Tongue (tissue), 2 donors: ENCODE results near the gene DACT2. TPM values are rescaled to one million over a fixed set of nuclear protein-coding genes. Genes with fewer than 3 reads are reported as not detected.
A peak's percentile ranks its signal among the peaks of the same experiment; 100 is the strongest.
"Not testable (repeated sequence)": the region's sequence is repeated elsewhere in the genome, so short reads cannot be mapped to it uniquely, and the experiment has no call there.

ENCODE experiments used
- DNase-seq: peaks from one replicate; pipeline ENCODE4 v3.0.0-alpha.2; 2015
- total RNA-seq: library from RNA; depleted of rRNA; stranded (reverse); fragments of >200 nt; gene quantifications from one replicate; pipeline ENCODE4 v1.2.3, GENCODE V29; 2014

The DACT2 gene
- total RNA-seq, 1 donor from 2014 or later, result 2.4 TPM

DNA sequence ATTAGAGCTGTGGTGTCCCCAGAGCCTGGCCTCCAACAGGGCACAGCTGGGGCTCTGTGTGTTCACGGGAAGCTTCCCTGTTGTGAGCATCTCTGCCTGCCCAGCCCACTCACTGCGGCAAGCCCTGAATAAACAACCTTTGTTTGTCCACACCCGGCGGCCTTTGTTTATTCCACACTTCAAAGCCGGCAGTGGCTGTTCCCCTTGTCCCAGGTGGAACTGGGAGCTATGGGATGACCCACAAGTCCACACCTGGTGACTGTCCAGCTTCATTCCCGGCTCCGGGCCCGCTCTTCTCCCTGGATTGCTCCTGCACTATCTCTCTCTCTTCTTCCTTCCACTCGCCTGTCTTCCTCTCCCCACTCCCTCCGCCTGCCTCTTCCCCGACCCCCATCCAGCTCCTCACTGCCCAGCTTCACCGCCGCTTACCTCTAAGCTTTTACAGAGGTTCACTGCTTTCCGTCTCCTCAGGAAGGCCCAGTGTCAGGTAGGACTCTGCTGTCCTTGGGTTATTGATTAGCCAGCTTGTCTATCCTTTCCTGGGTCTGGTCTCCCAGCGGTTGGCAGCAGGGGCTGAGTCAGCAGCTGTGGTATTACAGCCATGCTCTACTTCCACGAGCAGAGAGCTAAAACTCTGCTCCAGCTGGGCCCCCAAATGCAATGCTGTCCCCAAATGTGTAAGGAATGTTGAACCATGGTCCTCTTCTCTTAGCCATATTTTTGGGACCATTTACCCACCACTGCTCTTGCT, 17.8 kb downstream of the DACT2 start:
- DNase-seq, result no peak

DNA sequence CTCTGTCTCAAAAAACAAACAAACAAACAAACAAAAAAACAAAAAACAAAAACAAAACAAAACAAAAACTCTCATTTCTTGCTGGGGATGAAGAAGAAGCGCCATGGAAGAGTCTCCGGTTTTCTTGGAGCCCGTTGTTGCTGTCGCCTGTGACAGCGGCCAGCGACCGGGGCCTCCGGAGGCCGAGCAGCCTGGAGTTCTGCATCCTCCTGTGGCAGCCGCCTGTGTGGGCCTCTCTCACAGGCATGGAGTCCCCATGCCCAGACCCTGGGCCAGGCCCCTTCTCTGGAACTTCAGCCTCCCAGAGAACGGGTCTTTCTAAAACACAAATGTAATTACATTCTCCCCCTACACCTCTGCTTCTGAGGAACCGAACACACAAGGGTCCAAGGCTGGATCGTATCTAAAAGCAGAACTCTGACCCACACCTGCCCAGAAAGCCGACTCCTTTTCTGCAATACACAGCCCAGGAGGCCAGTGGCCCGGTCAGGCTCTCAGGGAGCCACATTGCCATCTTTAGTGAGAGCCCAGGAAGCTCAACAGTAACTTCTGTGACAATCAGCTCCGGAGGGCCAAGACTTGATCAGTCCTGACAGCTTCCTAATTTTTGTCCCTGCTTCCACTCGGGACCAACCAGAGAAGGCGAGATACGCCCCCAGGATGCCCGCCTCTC, 18.5 kb downstream of the DACT2 start:
- DNase-seq, result no peak

DNA sequence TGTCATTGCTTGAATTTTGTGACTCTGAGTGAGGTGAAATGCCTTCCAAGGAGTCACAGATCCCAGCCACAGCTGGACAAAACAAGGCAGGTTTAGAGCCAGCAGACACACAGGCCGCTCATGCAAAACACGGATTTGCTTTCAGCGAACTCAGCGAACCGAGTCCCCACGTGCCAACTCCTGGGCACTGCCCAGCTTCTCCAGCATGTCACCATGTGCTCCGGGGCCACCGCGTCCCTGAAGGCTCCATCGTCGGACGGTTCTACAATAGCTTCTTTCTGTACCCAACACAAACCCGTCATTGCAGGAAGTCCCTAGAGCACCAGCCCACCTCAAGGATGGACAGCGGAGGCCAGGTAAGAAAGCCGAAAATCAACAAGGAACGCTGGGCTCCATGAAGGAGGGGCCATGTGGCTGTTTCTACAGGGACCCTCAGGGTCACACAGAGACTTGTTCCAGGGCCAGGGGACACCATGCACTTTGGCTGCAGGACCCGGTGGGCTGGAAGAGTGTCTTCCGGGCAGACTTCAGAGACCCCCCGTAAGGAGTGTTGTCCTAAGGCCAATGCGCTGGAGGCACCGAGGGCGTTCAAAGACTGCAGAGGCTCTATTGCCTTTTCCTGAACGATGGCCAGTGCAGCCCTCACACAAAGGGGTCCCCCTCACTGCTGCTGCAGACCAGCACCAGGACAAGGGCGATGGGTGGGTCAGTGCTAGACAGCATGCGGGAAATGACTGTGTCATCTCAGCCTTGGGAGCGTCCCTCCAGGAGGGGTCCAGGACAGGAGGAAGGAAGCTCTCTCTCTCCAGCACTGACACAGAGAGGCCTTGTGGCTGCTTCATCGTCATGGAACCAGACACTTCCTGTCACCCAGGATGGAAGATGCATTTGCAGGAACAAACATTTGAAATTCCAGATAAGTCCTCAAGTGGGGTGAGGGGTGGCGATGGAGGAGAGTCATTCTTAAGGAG, 19.8 kb downstream of the DACT2 start:
- no peak for DNase-seq

DNA sequence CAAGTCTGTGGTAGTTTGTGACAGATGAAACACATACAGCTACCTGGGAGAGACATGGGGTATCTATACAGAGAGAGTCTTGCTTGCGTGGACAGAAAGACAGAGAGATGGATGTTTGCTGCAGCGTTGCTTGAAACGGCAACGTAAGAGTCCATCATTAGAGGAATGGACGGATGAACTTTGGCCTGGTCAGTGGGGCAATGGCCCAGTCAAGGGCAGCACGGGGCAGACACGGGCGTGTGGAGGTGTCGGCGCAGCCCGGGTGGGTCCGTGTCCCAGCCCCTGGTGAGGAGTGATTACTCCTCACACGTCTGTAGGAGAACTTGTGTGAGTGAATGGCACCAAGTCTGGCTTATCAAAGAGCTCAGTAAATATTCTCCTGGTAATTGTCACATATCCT, 21.9 kb downstream of the DACT2 start:
- no peak for DNase-seq

DNA sequence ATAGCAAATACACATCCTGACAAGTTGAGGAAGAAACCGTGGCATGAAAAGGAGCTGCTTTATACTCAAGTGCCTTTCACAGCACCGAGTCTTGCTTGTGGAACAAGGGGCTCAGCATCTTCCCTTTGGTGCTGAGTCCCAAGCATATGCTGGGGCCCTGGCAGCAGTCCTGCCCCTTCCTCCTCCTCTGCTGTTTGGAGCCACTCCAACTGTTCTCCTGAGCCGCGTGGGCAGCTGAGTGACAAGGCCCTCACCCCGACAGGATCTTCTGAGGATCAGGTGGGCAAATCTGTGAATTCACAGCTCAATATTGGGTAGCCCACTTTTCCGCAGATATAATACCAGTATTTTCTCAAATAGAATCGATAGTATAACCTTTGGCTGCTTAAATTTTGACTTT, 24.7 kb downstream of the DACT2 start:
- no peak for DNase-seq

DNA sequence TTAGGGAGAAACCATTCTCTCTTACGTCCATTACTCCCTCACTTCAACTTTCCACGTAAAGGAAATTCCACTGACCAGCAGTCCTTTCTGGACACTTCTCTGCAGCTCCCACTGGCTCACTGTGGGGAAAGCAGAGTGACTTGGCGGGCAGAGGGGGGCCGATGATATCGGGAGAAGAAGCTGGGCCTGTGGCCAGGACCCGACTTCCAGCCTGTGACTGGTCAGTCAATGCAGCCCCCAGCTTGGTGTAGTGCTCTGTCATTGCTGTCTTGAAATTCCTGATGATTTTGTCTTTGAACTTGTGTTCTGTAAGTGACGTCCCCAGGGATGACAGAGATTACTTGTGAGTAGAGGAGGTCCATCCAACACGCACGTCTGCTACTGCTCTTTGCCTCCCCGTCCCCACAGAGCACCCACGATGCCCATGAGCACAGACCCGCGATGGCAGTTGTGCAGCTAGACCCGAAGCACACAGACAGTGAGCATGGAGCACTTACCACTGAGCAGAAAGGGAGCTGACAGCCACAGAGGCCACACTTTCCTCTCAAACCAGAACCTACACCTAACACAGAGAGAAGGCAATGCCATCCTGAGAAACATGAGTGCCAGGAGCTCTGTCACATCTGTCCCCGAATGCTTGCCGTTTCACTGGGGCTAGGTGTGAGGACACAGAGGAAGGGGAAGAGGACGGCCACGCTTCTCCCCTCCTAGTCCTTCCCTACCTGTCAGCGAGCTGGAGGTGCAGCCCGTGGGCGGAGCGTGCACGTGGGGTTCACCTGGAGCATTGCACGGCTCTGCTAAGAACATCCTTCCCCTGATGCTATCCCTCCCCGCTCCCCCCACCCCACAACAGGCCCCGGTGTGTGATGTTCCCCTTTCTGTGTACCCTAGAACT, 25.7 kb downstream of the DACT2 start:
- no peak for DNase-seq

DNA sequence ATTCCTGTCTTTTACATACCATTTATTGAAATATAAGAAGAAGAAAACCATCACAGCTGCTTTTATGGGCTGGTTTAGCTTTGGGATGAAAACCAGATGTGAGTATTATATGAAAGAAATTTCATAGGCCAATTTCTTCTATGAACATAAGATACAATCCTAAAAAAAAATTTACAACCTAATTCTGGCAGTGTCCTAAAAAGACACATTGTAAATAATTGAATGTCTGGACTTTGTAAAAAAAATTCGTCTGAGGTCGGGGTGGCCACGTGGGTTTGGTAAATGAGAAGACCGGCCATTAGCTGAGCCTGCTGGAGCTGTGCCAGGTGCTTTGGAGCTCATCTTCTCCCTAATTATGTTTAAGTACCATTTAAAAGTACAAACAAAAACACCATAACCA, 26.8 kb downstream of the DACT2 start:
- DNase-seq, result peak; percentile 71

DNA sequence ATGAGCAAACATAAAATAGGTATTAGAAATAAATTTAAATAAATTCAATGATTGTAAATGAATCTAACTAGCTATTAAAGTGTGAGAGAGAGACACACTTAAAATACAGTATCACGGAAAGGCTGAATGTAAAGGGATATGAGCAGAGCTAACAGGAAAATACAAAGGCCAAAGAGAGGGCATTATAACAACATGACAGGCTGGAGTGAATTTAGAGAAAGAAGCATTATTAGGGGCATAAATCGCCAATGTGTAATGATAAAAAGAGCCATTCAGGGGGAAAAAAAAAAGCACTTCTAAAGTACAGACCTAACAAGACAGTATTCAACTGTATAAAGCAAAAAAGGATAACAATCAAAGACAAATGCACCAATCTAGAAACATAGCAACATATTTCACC, 28.1 kb downstream of the DACT2 start:
- no peak for DNase-seq

DNA sequence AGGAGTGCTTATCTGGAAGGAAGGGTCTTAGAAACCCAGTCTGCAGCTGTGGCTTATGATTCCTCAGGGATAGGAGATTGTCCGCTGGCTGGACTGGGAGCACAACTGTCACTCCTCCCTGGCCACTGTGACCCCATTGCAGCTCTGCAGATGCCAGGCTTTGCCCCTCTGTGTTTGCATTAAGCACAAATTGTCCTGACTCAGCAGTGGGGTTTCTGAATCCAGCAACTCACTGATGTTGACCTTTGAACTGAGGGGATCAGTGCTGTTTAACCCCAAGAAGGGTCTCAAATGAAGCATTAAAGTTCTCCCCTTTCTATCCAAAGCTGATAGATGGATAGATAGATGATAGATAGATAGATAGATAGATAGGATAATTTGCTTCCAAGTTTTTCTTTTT, 29.5 kb downstream of the DACT2 start:
- no peak for DNase-seq

DNA sequence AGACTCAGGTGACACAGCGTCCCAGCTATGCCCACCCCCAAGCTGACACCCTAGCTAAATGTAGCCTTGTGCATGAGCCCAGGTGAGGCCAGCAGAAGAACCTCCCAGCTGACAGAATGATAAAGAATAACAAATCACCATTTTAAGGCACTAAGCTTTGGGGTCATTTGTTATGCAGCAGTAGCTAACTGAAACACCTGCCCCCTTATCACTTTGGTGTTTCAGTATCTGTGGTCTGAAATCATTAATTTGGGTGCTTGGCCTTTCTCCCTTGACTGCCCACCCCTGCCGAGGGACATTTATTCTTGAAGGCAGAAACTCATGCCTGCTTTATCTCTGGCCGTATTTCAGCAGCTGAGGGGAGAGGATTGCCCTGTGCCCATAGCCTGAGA, 30.0 kb downstream of the DACT2 start:
- no peak for DNase-seq

DNA sequence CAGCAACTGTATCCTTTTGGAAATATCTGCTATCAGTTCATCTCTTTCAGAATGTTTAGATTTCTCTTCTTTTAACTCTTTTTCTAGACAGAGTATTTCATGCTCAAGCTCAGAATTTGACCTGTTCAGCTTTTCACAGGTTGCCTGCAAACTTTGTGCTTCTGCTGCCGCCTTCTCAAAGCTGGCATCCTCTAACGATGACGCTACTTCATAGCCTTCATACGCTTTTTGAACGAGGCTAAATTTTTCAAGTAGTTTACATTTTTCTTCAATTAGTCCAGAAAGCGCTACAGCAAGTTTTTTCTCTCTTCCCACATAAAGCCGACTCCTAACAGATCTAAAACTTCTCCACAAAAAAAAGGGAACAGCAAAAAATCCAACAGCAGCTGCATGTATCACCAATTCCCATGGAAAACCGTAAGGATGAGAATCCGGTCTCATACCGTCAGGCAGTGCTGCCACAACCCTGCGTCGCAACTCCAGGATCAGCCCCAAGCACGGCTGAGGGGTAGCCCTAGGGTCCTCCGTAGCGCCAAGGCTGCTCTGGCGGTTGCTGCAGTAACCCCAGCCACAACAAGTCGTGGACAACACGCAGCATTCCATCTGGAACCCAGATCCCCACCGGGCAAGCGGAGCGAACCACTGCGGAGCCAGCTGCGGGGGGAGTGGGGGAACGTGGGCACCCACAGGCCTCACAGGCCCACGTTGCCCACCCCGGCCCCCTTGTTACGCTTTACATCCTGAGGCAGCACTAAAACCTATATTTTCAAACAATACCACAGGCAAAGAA, 30.6 kb downstream of the DACT2 start:
- DNase-seq, result no peak

DNA sequence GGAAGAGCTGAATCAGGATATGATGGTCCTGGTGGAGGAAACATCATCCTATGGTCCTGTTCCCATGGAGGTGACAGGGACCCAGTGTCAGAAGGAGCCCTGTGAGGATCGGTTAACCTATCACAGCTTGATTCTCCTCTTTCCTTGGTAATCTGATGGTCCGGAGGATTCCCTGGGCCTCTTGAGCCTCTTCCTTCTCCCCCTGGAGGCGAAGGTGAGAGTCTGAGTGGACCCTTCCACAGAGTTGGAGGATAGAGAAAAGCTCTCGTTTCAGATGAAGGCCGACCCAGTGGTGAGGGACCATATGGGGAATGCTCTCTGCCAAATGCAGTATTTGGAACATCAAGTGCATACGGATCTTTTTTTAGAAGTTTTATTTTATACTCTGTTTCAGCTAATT, 32.1 kb downstream of the DACT2 start:
- not testable (repeated sequence) for DNase-seq

DNA sequence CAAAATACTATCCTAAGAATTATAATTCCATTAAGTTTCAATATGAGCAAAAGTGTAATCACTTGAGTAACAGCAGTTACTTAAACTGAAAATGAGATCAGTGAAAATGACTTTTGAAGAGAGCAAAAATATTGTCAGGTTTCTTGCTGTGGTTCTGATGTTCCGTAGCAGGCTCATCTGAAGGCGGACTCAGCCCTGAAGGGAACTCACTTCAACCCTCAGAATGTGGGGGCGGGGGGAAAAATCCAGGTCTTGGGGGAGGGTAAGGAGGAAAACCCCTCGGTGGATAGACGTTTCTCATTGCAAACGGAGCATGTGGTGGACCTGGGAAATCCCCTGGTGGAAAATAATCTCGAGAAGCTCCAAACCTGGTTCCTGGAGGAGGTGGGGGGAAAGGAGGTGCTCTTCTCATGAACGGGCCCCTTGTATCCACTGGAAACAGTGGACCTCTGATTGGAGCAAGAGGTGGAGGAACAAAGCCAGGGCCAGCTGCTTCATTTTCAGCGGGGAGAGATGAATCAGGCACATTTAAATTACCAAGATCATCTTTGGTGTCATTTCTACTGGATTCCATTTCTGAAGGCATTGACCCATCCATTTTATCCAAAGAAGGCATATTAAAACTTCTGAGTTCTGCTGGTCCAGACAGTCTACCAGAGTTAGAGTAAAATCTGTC, 32.7 kb downstream of the DACT2 start:
- DNase-seq, result not testable (repeated sequence)

DNA sequence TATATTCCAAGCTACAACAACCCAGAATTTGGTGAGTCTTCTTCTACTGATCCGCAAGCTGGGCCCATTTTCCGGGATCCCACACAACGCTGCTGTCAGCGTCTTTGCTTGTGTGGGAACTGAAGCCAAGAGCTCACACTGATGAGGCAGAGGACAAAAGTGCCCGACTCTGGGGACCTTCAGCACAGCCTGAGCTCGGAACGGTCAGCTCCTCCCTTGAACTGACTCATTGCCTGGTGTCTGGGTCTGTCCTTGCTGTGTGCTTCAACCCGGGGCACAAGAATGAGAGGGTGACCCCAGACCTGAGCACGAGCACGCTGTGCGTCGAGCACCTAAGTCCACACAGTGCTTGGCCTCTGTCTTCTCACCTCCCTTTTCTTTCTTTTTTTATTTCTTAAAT, 33.5 kb downstream of the DACT2 start:
- no peak for DNase-seq

DNA sequence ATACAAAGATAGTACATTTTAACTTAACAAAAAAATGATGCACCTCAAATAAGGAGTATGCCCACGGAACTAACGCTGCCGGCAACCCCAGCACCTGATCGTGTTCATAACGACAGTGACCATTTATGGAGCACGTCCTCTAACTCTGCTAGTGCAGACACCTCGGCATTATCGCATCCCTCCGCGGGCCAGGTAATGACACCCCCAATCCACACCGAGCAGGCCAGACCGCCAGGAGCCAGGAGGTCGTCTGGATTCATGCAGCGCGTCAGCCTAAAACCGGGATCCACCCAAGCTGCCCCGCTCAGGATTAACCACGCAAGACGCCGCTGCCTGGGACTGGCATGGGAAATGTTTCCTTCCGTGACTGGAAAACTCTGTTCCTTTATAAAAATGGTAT, 34.1 kb downstream of the DACT2 start:
- no peak for DNase-seq

DNA sequence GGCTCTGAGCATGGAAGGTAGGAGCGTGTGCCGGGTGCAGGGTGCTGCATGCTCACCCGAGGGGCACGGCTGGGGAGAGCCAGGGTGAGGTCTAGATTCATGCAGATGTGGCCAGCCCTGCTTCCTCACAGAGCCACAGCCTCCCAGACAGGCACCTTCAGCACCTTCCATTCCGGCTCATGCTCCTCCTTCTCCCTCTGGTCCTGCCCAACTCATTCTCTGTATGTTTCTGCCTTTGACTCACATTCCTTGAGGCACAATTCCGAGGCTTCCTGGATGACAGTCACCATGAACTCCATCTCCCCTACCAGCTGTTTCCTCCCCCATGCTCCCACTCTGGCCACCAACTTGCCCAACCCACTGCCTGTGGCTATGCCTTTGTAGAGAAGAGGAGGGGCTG, 35.4 kb downstream of the DACT2 start:
- DNase-seq, result no peak

DNA sequence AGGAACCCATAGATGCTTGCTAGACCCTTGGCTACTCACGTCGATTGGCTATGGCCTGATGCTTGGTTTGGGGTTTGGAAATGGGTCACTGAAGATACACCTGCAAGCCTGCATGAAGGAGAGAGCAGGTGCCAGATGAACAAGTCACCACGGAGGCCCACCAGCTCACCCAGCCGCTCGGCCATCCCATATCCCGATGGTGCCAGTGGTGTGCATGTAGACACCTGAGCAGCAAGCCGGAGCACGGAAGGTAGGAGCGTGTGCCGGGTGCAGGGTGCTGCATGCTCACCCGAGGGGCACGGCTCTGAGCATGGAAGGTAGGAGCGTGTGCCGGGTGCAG, 35.9 kb downstream of the DACT2 start:
- DNase-seq, result no peak

DNA sequence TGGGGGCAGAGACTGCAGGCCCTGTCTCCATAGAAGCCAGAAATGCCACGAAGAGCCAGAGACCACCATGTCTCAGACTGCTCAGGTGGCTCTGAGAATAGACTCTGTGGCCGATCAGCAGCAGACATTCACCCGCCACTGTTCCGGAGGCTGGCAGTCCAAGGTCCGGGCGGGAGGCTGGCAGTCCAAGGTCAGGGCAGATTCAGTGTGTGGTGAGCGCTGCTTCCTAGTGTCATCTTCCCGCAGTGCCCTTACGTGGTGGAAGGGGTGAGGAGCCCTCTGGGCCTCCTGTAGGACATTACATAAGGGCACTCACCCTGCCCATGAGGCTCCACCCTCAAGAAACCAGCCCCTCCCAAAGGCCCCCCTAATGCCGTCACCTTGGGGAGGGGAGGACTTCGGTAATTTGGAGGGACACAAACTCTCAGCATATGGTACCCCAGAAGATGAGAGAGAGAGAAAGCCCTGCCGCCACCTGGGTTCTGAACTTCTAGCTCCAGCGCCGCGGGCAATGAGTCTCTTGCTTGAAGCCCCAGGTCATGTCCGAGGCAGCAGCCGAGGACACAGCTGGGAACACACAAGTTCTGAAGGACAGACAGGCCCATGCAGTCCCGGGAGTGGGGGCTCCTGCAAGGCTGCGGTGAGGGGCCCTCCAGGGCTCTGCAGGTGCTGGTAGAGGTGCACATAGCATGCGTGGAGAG, 36.4 kb downstream of the DACT2 start:
- no peak for DNase-seq

DNA sequence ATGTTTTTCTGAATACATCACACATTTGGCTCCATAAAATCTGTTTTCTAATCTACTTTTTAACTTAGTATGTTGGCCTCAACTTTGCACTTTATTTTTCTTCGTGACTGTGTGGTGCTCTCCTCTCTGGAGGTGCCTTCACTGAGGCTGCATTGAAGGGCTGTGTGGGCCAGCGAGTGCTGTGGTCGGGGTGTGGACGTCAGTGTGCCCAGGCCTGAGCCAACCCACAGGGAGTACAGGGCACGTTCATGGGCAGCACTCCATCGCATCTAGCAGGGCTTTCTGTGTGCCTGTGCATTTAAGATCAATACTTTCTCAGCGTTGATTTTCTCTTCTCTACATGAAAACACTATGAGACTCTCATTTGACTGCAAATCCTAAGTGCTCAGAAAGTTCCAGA, 37.8 kb downstream of the DACT2 start:
- DNase-seq, result no peak

DNA sequence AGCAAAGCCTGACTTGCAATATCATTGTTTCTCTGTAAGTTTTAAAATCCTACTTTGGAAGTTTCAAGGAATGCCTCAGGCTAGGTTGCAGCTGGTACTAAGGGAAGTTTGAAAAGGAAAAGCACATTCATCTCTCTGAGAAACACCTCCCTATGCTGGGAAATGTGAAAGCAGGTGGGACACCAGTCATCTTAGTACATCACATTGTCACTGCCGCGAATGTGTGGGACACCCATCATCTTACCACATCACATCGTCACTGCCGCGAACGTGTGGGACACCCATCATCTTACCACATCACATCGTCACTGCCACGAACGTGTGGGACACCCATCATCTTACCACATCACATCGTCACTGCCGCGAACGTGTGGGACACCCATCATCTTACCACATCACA, 38.3 kb downstream of the DACT2 start:
- DNase-seq, result not testable (repeated sequence)
